GM12891 (cell line): ENCODE measurements around the gene IL18RAP.

ENCODE experiments used
- PAX5 ChIP-seq: IDR thresholded peaks from 2 replicates; pipeline ENCODE4 v1.6.1; 2011; ENCODE audit warnings: low read length, moderate library complexity, mild to moderate bottlenecking; ENCODE audit not compliant: insufficient read depth, severe bottlenecking
- POLR2A ChIP-seq: IDR thresholded peaks from 2 replicates; pipeline ENCODE4 v1.6.1; 2011; ENCODE audit warnings: low read depth, low read length, control low read depth
- POLR2AphosphoS5 ChIP-seq: IDR thresholded peaks from 2 replicates; pipeline ENCODE4 v1.6.1; 2011; ENCODE audit warnings: low read depth, low read length, control low read depth
- POU2F2 ChIP-seq: IDR thresholded peaks from 2 replicates; pipeline ENCODE4 v1.6.1; 2011; ENCODE audit warnings: low read depth, mild to moderate bottlenecking, control low read depth, low read length, moderate library complexity
- SPI1 ChIP-seq: IDR thresholded peaks from 2 replicates; pipeline ENCODE4 v1.6.1; 2011; ENCODE audit warnings: low read depth, low read length, control low read depth
- TAF1 ChIP-seq: IDR thresholded peaks from 2 replicates; pipeline ENCODE4 v1.6.1; 2011; ENCODE audit warnings: low read depth, low read length, control low read depth

GRCh38 chr2:102442967-102443828, 20.2 kb downstream of the IL18RAP start:
- TF ChIP-seq POLR2A (no peak), POLR2AphosphoS5 (no peak), TAF1 (no peak), POU2F2 (no peak), SPI1 (no peak), PAX5 (no peak)
